NB4 (cell line): ENCODE measurements around the gene ANXA6.

ENCODE experiments used
- MAX ChIP-seq: IDR thresholded peaks from 2 replicates; pipeline ENCODE4 v1.6.1; 2011; ENCODE audit warnings: low read depth, low read length
- MYC ChIP-seq: IDR thresholded peaks from 2 replicates; pipeline ENCODE4 v1.6.1; 2011; ENCODE audit warnings: low read depth, low read length
- POLR2A ChIP-seq: IDR thresholded peaks from 2 replicates; pipeline ENCODE4 v1.6.1; 2011; ENCODE audit warnings: mild to moderate bottlenecking; ENCODE audit not compliant: insufficient read length; ENCODE audit errors: extremely low read depth
- TF ChIP-seq, protein P1 (sequence below): IDR thresholded peaks from one replicate; pipeline ENCODE4 v1.5.1; 2012; ENCODE audit warnings: low read depth, low read length

GRCh38 chr5:151127926-151128325, 29.7 kb downstream of the ANXA6 start:
- TF ChIP-seq, protein P1, sequence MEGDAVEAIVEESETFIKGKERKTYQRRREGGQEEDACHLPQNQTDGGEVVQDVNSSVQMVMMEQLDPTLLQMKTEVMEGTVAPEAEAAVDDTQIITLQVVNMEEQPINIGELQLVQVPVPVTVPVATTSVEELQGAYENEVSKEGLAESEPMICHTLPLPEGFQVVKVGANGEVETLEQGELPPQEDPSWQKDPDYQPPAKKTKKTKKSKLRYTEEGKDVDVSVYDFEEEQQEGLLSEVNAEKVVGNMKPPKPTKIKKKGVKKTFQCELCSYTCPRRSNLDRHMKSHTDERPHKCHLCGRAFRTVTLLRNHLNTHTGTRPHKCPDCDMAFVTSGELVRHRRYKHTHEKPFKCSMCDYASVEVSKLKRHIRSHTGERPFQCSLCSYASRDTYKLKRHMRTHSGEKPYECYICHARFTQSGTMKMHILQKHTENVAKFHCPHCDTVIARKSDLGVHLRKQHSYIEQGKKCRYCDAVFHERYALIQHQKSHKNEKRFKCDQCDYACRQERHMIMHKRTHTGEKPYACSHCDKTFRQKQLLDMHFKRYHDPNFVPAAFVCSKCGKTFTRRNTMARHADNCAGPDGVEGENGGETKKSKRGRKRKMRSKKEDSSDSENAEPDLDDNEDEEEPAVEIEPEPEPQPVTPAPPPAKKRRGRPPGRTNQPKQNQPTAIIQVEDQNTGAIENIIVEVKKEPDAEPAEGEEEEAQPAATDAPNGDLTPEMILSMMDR: no peak
- TF ChIP-seq MYC: no peak
- no peak for TF ChIP-seq POLR2A
- TF ChIP-seq MAX: no peak
